Measurements from ENCODE around the gene ZBTB14. TPM values are rescaled to one million over a fixed set of nuclear protein-coding genes. Genes with fewer than 3 reads are reported as not detected.

Gene ZBTB14
- total RNA-seq, 4 donors from 2014 or later: 5.9 to 9.5 (median 6.6) TPM

DNA sequence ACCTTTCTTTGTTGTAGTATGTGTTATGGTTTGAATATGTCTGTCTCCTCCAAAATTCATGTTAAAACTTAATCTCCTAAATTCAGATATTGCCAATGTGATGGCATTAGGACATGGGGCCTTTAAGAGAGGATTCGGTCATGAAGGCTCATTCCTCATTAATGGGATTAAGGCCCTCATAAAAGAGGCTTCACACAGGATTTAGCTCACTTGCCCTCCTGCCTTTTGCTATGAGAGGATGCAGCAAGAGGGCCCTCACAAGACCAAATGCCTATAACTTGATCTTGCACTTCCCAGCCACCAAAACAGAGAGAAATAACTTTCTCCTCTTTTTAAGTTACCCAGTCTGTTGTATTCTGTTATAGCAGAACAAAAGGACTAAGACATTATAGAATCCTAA, 19.7 kb downstream of the ZBTB14 start:
- Histone ChIP-seq H3K36me3 (no peaks in the 10 kb centered on the region), H3K27me3 (no peaks in the 10 kb centered on the region), H3K27ac (no peak overlapping the region), H3K4me1 (no peaks in the 10 kb centered on the region), H3K4me3 (no peak overlapping the region), H3K9me3 (no peaks in the 10 kb centered on the region)
- intact Hi-C loops (cut with DNase I; ENCODE audit: low total_unique reads): no loop called here
- no peak for ATAC-seq
- no peak for DNase-seq
- TF ChIP-seq, protein P1, sequence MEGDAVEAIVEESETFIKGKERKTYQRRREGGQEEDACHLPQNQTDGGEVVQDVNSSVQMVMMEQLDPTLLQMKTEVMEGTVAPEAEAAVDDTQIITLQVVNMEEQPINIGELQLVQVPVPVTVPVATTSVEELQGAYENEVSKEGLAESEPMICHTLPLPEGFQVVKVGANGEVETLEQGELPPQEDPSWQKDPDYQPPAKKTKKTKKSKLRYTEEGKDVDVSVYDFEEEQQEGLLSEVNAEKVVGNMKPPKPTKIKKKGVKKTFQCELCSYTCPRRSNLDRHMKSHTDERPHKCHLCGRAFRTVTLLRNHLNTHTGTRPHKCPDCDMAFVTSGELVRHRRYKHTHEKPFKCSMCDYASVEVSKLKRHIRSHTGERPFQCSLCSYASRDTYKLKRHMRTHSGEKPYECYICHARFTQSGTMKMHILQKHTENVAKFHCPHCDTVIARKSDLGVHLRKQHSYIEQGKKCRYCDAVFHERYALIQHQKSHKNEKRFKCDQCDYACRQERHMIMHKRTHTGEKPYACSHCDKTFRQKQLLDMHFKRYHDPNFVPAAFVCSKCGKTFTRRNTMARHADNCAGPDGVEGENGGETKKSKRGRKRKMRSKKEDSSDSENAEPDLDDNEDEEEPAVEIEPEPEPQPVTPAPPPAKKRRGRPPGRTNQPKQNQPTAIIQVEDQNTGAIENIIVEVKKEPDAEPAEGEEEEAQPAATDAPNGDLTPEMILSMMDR (IDR thresholded peaks at IDR 0.05 in 4 of 5, conservative IDR thresholded peaks at IDR 0.05 in 1 of 5): no peak
- no peak for TF ChIP-seq POLR2A (IDR thresholded peaks at IDR 0.05)
- in situ Hi-C loops (cut with MboI; ENCODE audit: low sequenced_read_pairs in 4 of 4): no loop called here

DNA sequence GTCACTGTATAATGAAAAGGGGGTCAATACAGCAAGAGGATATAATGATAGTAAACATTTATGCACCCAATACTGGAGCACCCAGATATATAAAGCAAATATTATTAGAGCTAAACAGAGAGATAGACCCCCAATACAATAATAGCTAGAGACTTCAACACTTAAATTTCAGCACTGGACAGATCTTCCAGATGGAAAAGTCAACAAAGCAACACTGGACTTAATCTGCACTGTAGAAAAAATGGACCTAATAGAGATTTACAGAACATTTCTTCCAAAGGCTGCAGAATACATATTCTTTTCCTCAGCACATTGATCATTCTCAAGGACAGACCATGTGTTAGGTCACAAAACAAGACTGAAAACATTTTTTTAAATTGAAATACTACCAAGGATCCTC, 26.7 kb downstream of the ZBTB14 start:
- DNase-seq (no peak), ATAC-seq (no peak)
- Histone ChIP-seq H3K27me3 (no peaks in the 10 kb centered on the region), H3K4me1 (no peaks in the 10 kb centered on the region), H3K27ac (no peak overlapping the region), H3K9me3 (no peaks in the 10 kb centered on the region), H3K4me3 (no peak overlapping the region), H3K36me3 (no peaks in the 10 kb centered on the region)
- TF ChIP-seq, protein P1 (IDR thresholded peaks at IDR 0.05 in 4 of 5, conservative IDR thresholded peaks at IDR 0.05 in 1 of 5): no peak
- TF ChIP-seq POLR2A (IDR thresholded peaks at IDR 0.05): no peak
- intact Hi-C loops (cut with DNase I; ENCODE audit: low total_unique reads) (no loop called here), in situ Hi-C loops (cut with MboI; ENCODE audit: low sequenced_read_pairs in 4 of 4) (no loop called here)

DNA sequence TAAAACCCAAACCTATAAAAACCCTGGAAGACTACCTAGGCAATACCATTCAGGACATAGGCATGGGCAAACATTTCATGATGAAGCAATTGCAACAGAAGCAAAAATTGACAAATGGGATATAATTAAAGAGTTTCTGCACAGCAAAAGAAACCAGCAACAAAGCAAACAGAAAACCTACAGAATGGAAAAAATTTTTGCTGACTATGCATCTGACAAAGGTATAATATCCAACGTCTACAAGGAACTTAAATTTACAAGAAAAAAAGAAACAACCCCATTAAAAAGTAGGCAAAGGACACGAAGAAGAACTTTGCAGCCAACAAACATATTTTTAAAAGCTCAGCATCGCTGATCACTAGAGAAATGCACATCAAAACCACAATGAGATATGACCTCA, 28.8 kb downstream of the ZBTB14 start:
- TF ChIP-seq, protein P1 (IDR thresholded peaks at IDR 0.05 in 4 of 5, conservative IDR thresholded peaks at IDR 0.05 in 1 of 5): no peak
- no peak for TF ChIP-seq POLR2A (IDR thresholded peaks at IDR 0.05)
- Histone ChIP-seq H3K4me3 (no peak overlapping the region), H3K4me1 (no peaks in the 10 kb centered on the region), H3K9me3 (no peaks in the 10 kb centered on the region), H3K36me3 (no peaks in the 10 kb centered on the region), H3K27ac (no peak overlapping the region), H3K27me3 (no peaks in the 10 kb centered on the region)
- ATAC-seq (no peak), DNase-seq (no peak)
- in situ Hi-C loops (cut with MboI; ENCODE audit: low sequenced_read_pairs in 4 of 4): no loop called here
- intact Hi-C loops (cut with DNase I; ENCODE audit: low total_unique reads): no loop called here

DNA sequence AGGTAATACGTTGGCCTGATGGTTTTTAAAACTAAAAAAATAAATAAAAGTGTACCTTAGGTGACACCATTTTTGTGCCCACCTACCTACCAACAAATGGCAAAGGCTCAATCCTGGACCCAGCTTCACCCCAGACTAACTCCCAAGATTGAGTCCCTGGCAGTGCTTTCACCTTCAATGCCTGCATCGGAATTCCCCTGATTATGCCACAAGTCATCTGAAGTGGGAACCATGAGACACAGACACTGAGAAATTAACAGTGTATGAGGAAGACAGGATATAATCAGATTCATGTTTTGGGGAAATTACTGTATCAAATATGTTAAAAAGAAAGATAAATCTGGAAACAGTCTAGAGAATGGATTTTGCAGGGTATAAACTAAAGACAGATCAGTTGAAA, 41.6 kb downstream of the ZBTB14 start:
- no peak for TF ChIP-seq POLR2A (IDR thresholded peaks at IDR 0.05)
- TF ChIP-seq, protein P1 (IDR thresholded peaks at IDR 0.05 in 4 of 5, conservative IDR thresholded peaks at IDR 0.05 in 1 of 5): no peak
- no peak overlapping the region for H3K4me3 ChIP-seq
- H3K4me1 ChIP-seq: no peaks in the 10 kb centered on the region
- H3K27me3 ChIP-seq: no peaks in the 10 kb centered on the region
- H3K27ac ChIP-seq: no peak overlapping the region
- no peak for ATAC-seq
- intact Hi-C loops (cut with DNase I; ENCODE audit: low total_unique reads): no loop called here
- in situ Hi-C loops (cut with MboI; ENCODE audit: low sequenced_read_pairs in 4 of 4): no loop called here
- H3K9me3 ChIP-seq: no peaks in the 10 kb centered on the region
- no peak for DNase-seq
- H3K36me3 ChIP-seq: no peaks in the 10 kb centered on the region

DNA sequence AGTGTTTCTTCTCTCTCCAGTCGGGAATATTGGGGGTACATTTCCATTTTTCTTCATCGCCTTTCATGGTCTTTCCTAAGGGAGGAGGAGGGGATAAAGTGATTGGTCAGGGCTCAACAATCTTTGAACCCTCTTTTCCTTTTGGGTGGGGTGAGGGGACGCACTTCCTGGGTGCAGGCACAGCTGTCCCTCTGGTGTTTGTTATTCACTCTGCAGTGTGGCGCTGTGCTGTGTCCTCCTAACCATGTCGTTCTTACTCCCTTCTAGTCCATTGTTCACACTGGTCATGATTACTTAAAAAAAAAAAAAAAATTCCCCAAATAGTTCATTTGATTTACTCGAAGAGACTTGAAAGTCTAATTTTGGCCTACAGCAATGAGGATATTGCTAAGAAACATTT, 44.4 kb downstream of the ZBTB14 start:
- no peak for ATAC-seq
- intact Hi-C loops (cut with DNase I; ENCODE audit: low total_unique reads) (no loop called here), in situ Hi-C loops (cut with MboI; ENCODE audit: low sequenced_read_pairs in 4 of 4) (no loop called here)
- no peaks in the 10 kb centered on the region for H3K27me3 ChIP-seq
- no peaks in the 10 kb centered on the region for H3K9me3 ChIP-seq
- no peak for TF ChIP-seq POLR2A (IDR thresholded peaks at IDR 0.05)
- TF ChIP-seq, protein P1 (IDR thresholded peaks at IDR 0.05 in 4 of 5, conservative IDR thresholded peaks at IDR 0.05 in 1 of 5): no peak
- H3K27ac ChIP-seq: no peak overlapping the region
- no peak overlapping the region for H3K4me3 ChIP-seq
- H3K4me1 ChIP-seq: no peaks in the 10 kb centered on the region
- no peaks in the 10 kb centered on the region for H3K36me3 ChIP-seq
- DNase-seq: no peak
